ENCODE results near the gene FREM2. TPM values are rescaled to one million over a fixed set of nuclear protein-coding genes. Genes with fewer than 3 reads are reported as not detected.

FREM2 gene
- total RNA-seq, 4 donors from 2014 or later = under 0.01 to 34.3 (median 2.5) TPM

DNA sequence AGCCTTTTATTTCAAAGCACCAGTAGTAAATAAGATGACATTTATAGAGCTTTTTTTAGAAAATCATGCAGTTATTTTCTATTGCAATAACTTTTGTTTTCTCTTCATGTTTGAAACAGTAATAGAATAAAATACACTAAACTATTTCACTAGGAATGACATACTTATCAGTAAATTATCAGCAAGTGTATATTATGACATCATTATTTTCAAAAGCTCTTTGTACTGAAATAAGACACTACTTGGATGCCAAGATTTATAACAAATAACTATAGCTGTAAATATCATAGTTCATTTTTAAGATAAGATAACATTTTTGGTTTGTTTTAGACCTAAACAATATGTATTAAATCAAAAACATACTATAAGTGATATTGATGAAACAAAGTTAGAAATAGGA is 246.9 kb downstream of the FREM2 start:
- peaks cover 0 to 3% of the 10 kb centered on the region in 2 donors for H3K27me3 ChIP-seq
- no peak overlapping the region for H3K4me3 ChIP-seq
- no peak for DNase-seq
- intact Hi-C loops (cut with DNase I; ENCODE audit: low total_unique reads) = no loop called here
- no peak overlapping the region for H3K27ac ChIP-seq
- H3K9me3 ChIP-seq = no peaks in the 10 kb centered on the region
- no peaks in the 10 kb centered on the region for H3K36me3 ChIP-seq
- TF ChIP-seq, protein P1, sequence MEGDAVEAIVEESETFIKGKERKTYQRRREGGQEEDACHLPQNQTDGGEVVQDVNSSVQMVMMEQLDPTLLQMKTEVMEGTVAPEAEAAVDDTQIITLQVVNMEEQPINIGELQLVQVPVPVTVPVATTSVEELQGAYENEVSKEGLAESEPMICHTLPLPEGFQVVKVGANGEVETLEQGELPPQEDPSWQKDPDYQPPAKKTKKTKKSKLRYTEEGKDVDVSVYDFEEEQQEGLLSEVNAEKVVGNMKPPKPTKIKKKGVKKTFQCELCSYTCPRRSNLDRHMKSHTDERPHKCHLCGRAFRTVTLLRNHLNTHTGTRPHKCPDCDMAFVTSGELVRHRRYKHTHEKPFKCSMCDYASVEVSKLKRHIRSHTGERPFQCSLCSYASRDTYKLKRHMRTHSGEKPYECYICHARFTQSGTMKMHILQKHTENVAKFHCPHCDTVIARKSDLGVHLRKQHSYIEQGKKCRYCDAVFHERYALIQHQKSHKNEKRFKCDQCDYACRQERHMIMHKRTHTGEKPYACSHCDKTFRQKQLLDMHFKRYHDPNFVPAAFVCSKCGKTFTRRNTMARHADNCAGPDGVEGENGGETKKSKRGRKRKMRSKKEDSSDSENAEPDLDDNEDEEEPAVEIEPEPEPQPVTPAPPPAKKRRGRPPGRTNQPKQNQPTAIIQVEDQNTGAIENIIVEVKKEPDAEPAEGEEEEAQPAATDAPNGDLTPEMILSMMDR (IDR thresholded peaks at IDR 0.05) = no peak
- TF ChIP-seq POLR2A (IDR thresholded peaks at IDR 0.05) = no peak
- no peaks in the 10 kb centered on the region for H3K4me1 ChIP-seq

Small RNAs within 50 kb of the gene (small RNA-seq; reads per million reads assigned to genes)
- gene PLA2G12AP2 (not detected), gene RNU6-56P (not detected)
